Measurements from ENCODE around the gene TIMP3.

GRCh38 chr22:32765132-32765618 lies 36.3 kb upstream of the TIMP3 start:
- TF ChIP-seq CTCF (IDR thresholded peaks at IDR 0.05) = no peak
- no peak for TF ChIP-seq POLR2A (IDR thresholded peaks at IDR 0.05)
- no peak for TF ChIP-seq POLR2AphosphoS5 (IDR thresholded peaks at IDR 0.05)

All from breast epithelium (tissue), 3 donors.